K562 (cell line): ENCODE data around the gene CHN1.

Experiments used
- CTCF ChIP-seq, 3 experiments: IDR thresholded peaks in 2 of 3; conservative IDR thresholded peaks in 1 of 3; 2 replicates each; pipeline ENCODE4 v1.5.1; 2011 to 2012; ENCODE audit warnings: low read length in 3 of 3, mild to moderate bottlenecking in 3 of 3, control low read depth in 2 of 3, improper control_type of control experiment in 1 of 3, inconsistent platforms in 1 of 3, low read depth in 1 of 3, mixed read lengths in 1 of 3, moderate library complexity in 1 of 3; ENCODE audit not compliant: insufficient read depth in 2 of 3
- EP300 ChIP-seq: IDR thresholded peaks from 2 replicates; pipeline ENCODE4 v1.6.1; 2012; ENCODE audit warnings: low read length, improper control_type of control experiment
- FOSL1 ChIP-seq: fragments of 200-800 bp; sonication (Bioruptor generic); conservative IDR thresholded peaks from 2 replicates; pipeline ENCODE4 v1.6.1; 2016; ENCODE audit warnings: missing genetic modification characterization, missing compliant biosample characterization
- HCFC1 ChIP-seq: IDR thresholded peaks from 2 replicates; pipeline ENCODE4 v1.6.1; 2012; ENCODE audit warnings: low read depth, low read length, improper control_type of control experiment
- POLR2AphosphoS5 ChIP-seq: IDR thresholded peaks from 2 replicates; pipeline ENCODE4 v1.6.1; 2011; ENCODE audit warnings: mild to moderate bottlenecking, low read depth, low read length, moderate library complexity; ENCODE audit not compliant: control insufficient read depth, insufficient read depth
- SMAD3 ChIP-seq: fragments of 450-650 bp; formaldehyde crosslinking; conservative IDR thresholded peaks from 2 replicates; pipeline ENCODE4 v1.4.0; 2020; ENCODE audit warnings: mild to moderate bottlenecking
- ZFP36 ChIP-seq: fragments of 150-350 bp; IDR thresholded peaks from 2 replicates; pipeline ENCODE4 v1.6.1; 2018; ENCODE audit warnings: low read length, low read depth; ENCODE audit not compliant: partially characterized antibody

- TF ChIP-seq SMAD3 (CRISPR knock-in tag) (no peak), FOSL1 (tag) (no peak), POLR2AphosphoS5 (no peak), ZFP36 (no peak), EP300 (no peak), CTCF (IDR thresholded peaks at IDR 0.05 in 2 of 3, conservative IDR thresholded peaks at IDR 0.05 in 1 of 3; ENCODE audit: insufficient read depth in 2 of 3, low read depth in 1 of 3, low read length in 3 of 3) (no peak), HCFC1 (no peak)
These were observed 224.3 kb downstream of the CHN1 start for GRCh38 chr2:174780856-174781255.
